ENCODE measurements around the gene DMD. TPM values are rescaled to one million over a fixed set of nuclear protein-coding genes. Genes with fewer than 3 reads are reported as not detected.

The DMD gene
- polyA plus RNA-seq, 1 donor from 2014 or later, result 21.6 TPM

- Histone ChIP-seq H3K27ac (ENCODE audit: low read length) (no peak overlapping the region), H3K9me2 (ENCODE audit: insufficient read depth, low read length) (no peaks in the 10 kb centered on the region), H3K9me3 (ENCODE audit: low read length) (no peaks in the 10 kb centered on the region), H3K9ac (ENCODE audit: low read length) (no peak overlapping the region), H3K79me2 (replicated peaks; ENCODE audit: insufficient read depth, low read length) (no peaks in the 10 kb centered on the region), H3F3A (ENCODE audit: insufficient read depth, low read length, poor library complexity, severe bottlenecking) (no peaks in the 10 kb centered on the region), H3K4me2 (ENCODE audit: low read length) (no peak overlapping the region), H3K27me3 (ENCODE audit: insufficient read depth, low read depth, low read length) (no peaks in the 10 kb centered on the region), H3K36me3 (ENCODE audit: insufficient read depth, low read length) (no peaks in the 10 kb centered on the region), H2AFZ (ENCODE audit: low read depth, low read length) (no peak overlapping the region), H4K20me1 (ENCODE audit: insufficient read depth) (no peaks in the 10 kb centered on the region), H3K4me3 (ENCODE audit: low read length) (no peak overlapping the region)
- TF ChIP-seq RAD21 (conservative IDR thresholded peaks at IDR 0.05) (peak; percentile 64), EZH2 (IDR thresholded peaks at IDR 0.05; ENCODE audit: borderline replicate concordance, insufficient read depth, low read length, poor library complexity, severe bottlenecking) (no peak), CTCF (IDR thresholded peaks at IDR 0.05; ENCODE audit: poor library complexity, severe bottlenecking) (peak; percentile 56), MXI1 (conservative IDR thresholded peaks at IDR 0.05; ENCODE audit: poor library complexity, severe bottlenecking) (no peak), REST (IDR thresholded peaks at IDR 0.05; ENCODE audit: borderline replicate concordance) (no peak), EP300 (conservative IDR thresholded peaks at IDR 0.05; ENCODE audit: poor library complexity, severe bottlenecking) (no peak), TAF1 (IDR thresholded peaks at IDR 0.05; ENCODE audit: low read depth) (no peak), SMC3 (conservative IDR thresholded peaks at IDR 0.05; ENCODE audit: poor library complexity) (peak; percentile 65), POLR2AphosphoS5 (IDR thresholded peaks at IDR 0.05) (no peak)
Measured at GRCh38 chrX:32483534-32484136, 727.7 kb downstream of the DMD start.

- Histone ChIP-seq H4K20me1 (ENCODE audit: insufficient read depth) (no peaks in the 10 kb centered on the region), H3K27me3 (ENCODE audit: insufficient read depth, low read depth, low read length) (no peaks in the 10 kb centered on the region), H3F3A (ENCODE audit: insufficient read depth, low read length, poor library complexity, severe bottlenecking) (no peaks in the 10 kb centered on the region), H3K4me3 (ENCODE audit: low read length) (no peak overlapping the region), H3K9me2 (ENCODE audit: insufficient read depth, low read length) (no peaks in the 10 kb centered on the region), H3K27ac (ENCODE audit: low read length) (no peak overlapping the region), H3K79me2 (replicated peaks; ENCODE audit: insufficient read depth, low read length) (no peaks in the 10 kb centered on the region), H3K9ac (ENCODE audit: low read length) (no peak overlapping the region), H3K9me3 (ENCODE audit: low read length) (no peaks in the 10 kb centered on the region), H3K4me2 (ENCODE audit: low read length) (no peak overlapping the region), H2AFZ (ENCODE audit: low read depth, low read length) (no peak overlapping the region), H3K36me3 (ENCODE audit: insufficient read depth, low read length) (no peaks in the 10 kb centered on the region)
- TF ChIP-seq MXI1 (conservative IDR thresholded peaks at IDR 0.05; ENCODE audit: poor library complexity, severe bottlenecking) (no peak), POLR2AphosphoS5 (IDR thresholded peaks at IDR 0.05) (no peak), REST (IDR thresholded peaks at IDR 0.05; ENCODE audit: borderline replicate concordance) (no peak), RAD21 (conservative IDR thresholded peaks at IDR 0.05) (no peak), EP300 (conservative IDR thresholded peaks at IDR 0.05; ENCODE audit: poor library complexity, severe bottlenecking) (no peak), TAF1 (IDR thresholded peaks at IDR 0.05; ENCODE audit: low read depth) (no peak)
Measured at GRCh38 chrX:32480019-32480418, 731.3 kb downstream of the DMD start.
